ENCODE data around the gene EFNA5.

The EFNA5 gene

GRCh38 chr5:107571621-107572536 lies 98.9 kb downstream of the EFNA5 start:
- DNase-seq (ENCODE audit: low read depth in 2 of 2): peak; percentile 71 to 72

- DNase-seq (ENCODE audit: low read depth in 2 of 2): no peak
Observed at GRCh38 chr5:107570805-107571531, 99.8 kb downstream of the EFNA5 start.

GRCh38 chr5:107570181-107570580 lies 100.6 kb downstream of the EFNA5 start:
- no peak for DNase-seq (ENCODE audit: low read depth in 2 of 2)

GRCh38 chr5:107567901-107568671 lies 102.7 kb downstream of the EFNA5 start:
- DNase-seq (ENCODE audit: low read depth in 2 of 2): no peak

- DNase-seq (ENCODE audit: low read depth in 2 of 2): no peak
Observed at GRCh38 chr5:107566986-107567385, 103.8 kb downstream of the EFNA5 start.

GRCh38 chr5:107565791-107566767 lies 104.7 kb downstream of the EFNA5 start:
- DNase-seq (ENCODE audit: low read depth in 2 of 2): no peak

GRCh38 chr5:107564931-107565372 lies 105.8 kb downstream of the EFNA5 start:
- peak in 1 of 2 experiments; percentile 58 for DNase-seq (ENCODE audit: low read depth in 2 of 2)

GRCh38 chr5:107563959-107564544 lies 106.7 kb downstream of the EFNA5 start:
- no peak for DNase-seq (ENCODE audit: low read depth in 2 of 2)

- no peak for DNase-seq (ENCODE audit: low read depth in 2 of 2)
Observed at GRCh38 chr5:107560377-107560776, 110.4 kb downstream of the EFNA5 start.

GRCh38 chr5:107558823-107559375 lies 111.8 kb downstream of the EFNA5 start:
- DNase-seq (ENCODE audit: low read depth in 2 of 2): no peak

- DNase-seq (ENCODE audit: low read depth in 2 of 2): no peak
Observed at GRCh38 chr5:107557051-107557658, 113.6 kb downstream of the EFNA5 start.

GRCh38 chr5:107556575-107556974 lies 114.2 kb downstream of the EFNA5 start:
- no peak for DNase-seq (ENCODE audit: low read depth in 2 of 2)

GRCh38 chr5:107555425-107556090 lies 115.2 kb downstream of the EFNA5 start:
- DNase-seq (ENCODE audit: low read depth in 2 of 2): peak; percentile 64 to 65

- no peak for DNase-seq (ENCODE audit: low read depth in 2 of 2)
Observed at GRCh38 chr5:107554776-107555424, 115.8 kb downstream of the EFNA5 start.

GRCh38 chr5:107553117-107553555 lies 117.6 kb downstream of the EFNA5 start:
- DNase-seq (ENCODE audit: low read depth in 2 of 2): no peak

- no peak for DNase-seq (ENCODE audit: low read depth in 2 of 2)
Observed at GRCh38 chr5:107551088-107551487, 119.6 kb downstream of the EFNA5 start.

GRCh38 chr5:107549567-107549966 lies 121.2 kb downstream of the EFNA5 start:
- DNase-seq (ENCODE audit: low read depth in 2 of 2): no peak

- no peak for DNase-seq (ENCODE audit: low read depth in 2 of 2)
Observed at GRCh38 chr5:107548477-107548876, 122.3 kb downstream of the EFNA5 start.

All from fibroblast of skin of left quadriceps (primary cell).